Right cardiac atrium (tissue), 5 donors: ENCODE measurements around the gene TGFBR1. TPM values are rescaled to one million over a fixed set of nuclear protein-coding genes. Genes with fewer than 3 reads are reported as not detected.
"Not testable (repeated sequence)": the region's sequence is repeated elsewhere in the genome, so short reads cannot be mapped to it uniquely, and the experiment has no call there.

Experiments
- ATAC-seq, 2 donors: fragments of 200-7000 bp; cut with Tn5 transposase; one replicate each; pipeline versions ENCODE4 v1.8.0 to v1.9.1; 2020; ENCODE audit warnings: moderate library complexity in 2 of 2, mild to moderate bottlenecking in 1 of 2
- DNase-seq, 3 donors: peaks; one replicate each; pipeline ENCODE4 v3.0.0-alpha.2; 2020
- H3K27ac ChIP-seq: one replicate; pipeline ENCODE4 v1.5.1; 2013; ENCODE audit warnings: mild to moderate bottlenecking, low read length, control low read depth, moderate library complexity
- H3K27me3 ChIP-seq: one replicate; pipeline ENCODE4 v1.6.1; 2013; ENCODE audit not compliant: control insufficient read depth, insufficient read depth
- H3K4me1 ChIP-seq: one replicate; pipeline ENCODE4 v1.6.1; 2013; ENCODE audit warnings: low read length; ENCODE audit not compliant: control insufficient read depth, insufficient read depth
- H3K4me3 ChIP-seq: one replicate; pipeline ENCODE4 v1.5.1; 2013; ENCODE audit warnings: low read length, control low read depth
- H3K9me3 ChIP-seq: one replicate; pipeline ENCODE4 v1.6.1; 2013; ENCODE audit warnings: low read length; ENCODE audit not compliant: control insufficient read depth
- WGBS: extraction: QIAGEN DNeasy Blood & Tissue Kit; methylation state at CpG from one replicate; pipeline ENCODE4 v1.1.7; 2013; 5-methylcytosine and 5-hydroxymethylcytosine counted together
- intact Hi-C, 4 donors: fragments of 100-400 bp; cut with DNase I; formaldehyde crosslinking; loops; one replicate each; pipeline versions ENCODE4 v1.11.0 to v1.14.0; 2022 to 2023
- polyA plus RNA-seq: library from polyadenylated mRNA; stranded (reverse); fragments of 200-250 nt; gene quantifications from one replicate; pipeline ENCODE4 v1.2.3, GENCODE V29; 2013
- total RNA-seq, 4 donors: library from RNA; stranded (reverse); fragmentation: NEBNext Ultra II Directional; extraction: Animal tissue kit (Norgen Biotek cat#: 25700); gene quantifications; one replicate each; pipeline ENCODE4 v1.2.1, GENCODE V29; 2021
- donor health status: healthy with polysubstance abuse.
- donor health status: DM: no; HTN: yes; CAD: no.
- donor health status: DM: no; HTN: no; CAD: no.
- donor health status: DM: no; HTN: yes; CAD: no; lungs with severe emphysema.
- donor health status: DM: yes; HTN: yes; CAD: no.

TGFBR1 gene
- total and polyA plus RNA-seq, 5 donors, result 4.3 to 25.8 (median 14.5) TPM

DNA sequence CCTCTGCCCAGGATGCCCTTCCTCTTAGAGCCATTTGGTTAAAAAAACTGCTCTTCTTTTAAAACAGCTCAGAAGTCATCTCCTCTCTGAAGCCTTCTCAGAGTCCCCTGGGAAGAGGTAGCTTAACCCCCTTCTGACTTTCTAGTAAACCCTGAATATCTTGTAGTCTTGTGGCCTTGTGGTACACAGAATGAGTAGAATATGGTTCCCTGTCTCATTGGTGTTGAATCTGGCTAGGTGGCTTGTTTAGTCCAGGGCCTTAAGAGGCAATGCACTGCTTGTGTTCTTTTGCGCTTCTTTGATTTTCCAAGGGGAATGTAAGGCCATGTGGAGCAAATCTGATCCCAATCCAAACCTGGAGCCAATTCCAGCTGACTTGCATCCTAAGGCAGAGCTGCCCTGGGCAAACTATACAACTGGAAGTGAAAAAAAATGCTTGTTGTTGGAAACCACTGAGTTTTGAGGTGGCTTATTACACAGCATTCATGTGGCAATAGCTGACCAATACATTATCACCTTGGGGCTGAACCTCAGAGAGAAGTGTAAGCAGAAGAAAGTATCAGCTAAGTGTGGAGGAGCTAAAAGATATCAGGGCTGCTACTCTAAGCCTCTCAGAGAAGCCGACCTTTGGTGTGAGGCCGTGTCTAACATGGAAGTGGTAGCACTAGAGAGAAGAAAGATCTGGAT lies 85.8 kb downstream of the TGFBR1 start:
- Histone ChIP-seq H3K27me3 (no peaks in the 10 kb centered on the region), H3K4me1 (no peaks in the 10 kb centered on the region), H3K4me3 (no peak overlapping the region), H3K27ac (no peak overlapping the region), H3K9me3 (no peaks in the 10 kb centered on the region)
- ATAC-seq, result no peak
- 96% methylated on average over 3 of the region's 3 CpGs for WGBS
- intact Hi-C loops, result no loop called here
- DNase-seq, result no peak

DNA sequence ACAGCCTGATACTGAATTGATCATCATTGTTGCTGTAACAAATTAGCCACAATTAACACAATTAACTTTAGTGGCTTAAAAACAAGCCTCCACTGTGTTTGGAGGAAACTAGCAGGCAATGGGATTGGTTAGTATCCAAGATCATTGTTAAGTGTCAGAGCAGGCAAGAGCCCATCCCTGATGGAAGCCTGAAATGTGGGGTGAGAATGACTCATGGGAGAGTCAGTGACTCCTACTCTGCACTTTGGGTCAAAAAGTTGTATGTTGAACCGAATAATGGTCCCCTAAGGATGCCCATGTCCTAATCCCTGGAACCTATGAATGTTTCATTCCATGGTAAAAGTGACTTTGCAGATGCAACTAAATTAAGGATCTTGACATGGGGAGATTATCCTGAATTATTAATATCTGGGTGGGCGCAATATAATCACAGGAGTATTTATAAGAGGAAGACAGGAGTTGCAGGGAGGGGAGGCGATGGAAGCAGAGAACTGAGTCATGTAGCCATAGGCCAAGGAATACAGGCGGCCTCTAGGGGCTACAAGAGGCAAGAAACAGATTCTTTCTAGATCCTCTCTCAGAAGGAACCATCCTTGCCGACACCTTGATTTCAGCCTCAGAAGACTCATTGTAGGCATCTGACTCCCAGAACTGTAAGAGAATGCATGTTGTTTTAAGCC lies 88.0 kb downstream of the TGFBR1 start:
- no peak overlapping the region for H3K4me3 ChIP-seq
- DNase-seq (no peak), ATAC-seq (no peak)
- H3K27me3 ChIP-seq, result no peaks in the 10 kb centered on the region
- 75% methylated on average over 5 of the region's 5 CpGs for WGBS
- H3K9me3 ChIP-seq, result no peaks in the 10 kb centered on the region
- no peak overlapping the region for H3K27ac ChIP-seq
- no peaks in the 10 kb centered on the region for H3K4me1 ChIP-seq
- intact Hi-C loops, result no loop called here

DNA sequence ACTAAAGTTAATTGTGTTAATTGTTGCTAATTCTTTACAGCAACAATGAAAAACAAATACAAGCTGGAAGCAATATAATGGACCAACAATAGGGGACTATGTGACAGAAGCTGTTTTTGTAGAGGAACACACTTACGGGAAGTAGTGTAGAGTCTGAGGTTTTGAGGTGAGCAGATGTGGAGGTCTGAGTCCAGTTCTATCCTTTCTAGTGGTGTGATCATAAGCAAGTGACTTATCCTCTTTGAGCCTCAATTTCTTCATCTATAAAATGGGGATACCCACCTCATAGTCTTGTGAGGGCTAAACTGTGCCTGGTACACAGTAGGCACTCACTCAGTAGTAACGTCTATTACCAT lies 88.5 kb downstream of the TGFBR1 start:
- DNase-seq (no peak), ATAC-seq (no peak)
- H3K9me3 ChIP-seq, result no peaks in the 10 kb centered on the region
- 74% methylated on average over 2 of the region's 2 CpGs for WGBS
- no peak overlapping the region for H3K27ac ChIP-seq
- intact Hi-C loops, result no loop called here
- H3K4me3 ChIP-seq, result no peak overlapping the region
- H3K4me1 ChIP-seq, result no peaks in the 10 kb centered on the region
- H3K27me3 ChIP-seq, result no peaks in the 10 kb centered on the region

DNA sequence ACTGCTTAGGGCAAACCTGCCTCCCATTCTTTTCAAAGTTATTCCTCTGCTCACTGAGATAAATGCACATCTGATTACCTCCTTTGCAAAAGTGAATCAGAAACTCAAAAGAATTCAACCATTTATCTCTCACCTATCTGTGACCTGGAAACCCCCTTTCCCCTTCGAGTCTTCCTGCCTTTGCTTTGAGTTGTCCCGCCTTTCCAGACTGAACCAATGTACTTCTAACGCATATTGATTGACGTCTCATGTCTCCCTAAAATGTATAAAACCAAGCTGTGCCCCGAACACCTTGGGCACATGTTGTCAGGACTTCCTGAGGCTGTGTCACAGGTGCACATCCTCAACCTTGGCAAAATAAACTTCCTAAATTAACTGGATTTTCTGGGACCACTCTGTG lies 91.6 kb downstream of the TGFBR1 start:
- intact Hi-C loops, H3K4me3 ChIP-seq, H3K27me3 ChIP-seq, H3K9me3 ChIP-seq, H3K4me1 ChIP-seq, ATAC-seq, H3K27ac ChIP-seq, DNase-seq: not testable (repeated sequence)
- WGBS, result 81% methylated on average over 5 of the region's 5 CpGs

DNA sequence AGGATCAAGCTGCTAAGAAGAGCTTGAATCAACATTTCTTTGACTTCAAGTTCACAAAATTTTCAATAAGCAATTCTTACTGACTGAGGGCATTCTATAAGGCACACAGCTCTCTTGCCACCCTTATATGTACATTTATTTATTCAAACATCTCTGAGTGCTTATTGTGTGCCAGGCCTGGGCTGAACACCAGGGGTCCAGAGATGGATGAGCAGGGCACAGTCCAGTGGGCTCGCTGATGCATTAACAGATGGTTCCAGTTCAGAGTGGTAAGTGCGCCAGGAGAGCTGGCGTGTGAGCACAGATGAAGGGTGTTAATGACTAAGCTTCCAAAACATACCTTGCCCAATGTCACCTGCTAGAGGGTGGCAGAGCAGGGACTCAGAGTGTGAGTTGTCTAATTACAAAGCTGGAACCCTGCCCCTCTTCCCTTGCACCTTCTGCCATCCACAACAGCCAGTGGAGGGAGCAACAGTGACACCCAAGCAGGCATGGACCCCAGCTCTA lies 92.3 kb downstream of the TGFBR1 start:
- no peak for ATAC-seq
- no peaks in the 10 kb centered on the region for H3K4me1 ChIP-seq
- H3K9me3 ChIP-seq, result no peaks in the 10 kb centered on the region
- intact Hi-C loops, result no loop called here
- WGBS, result 95% methylated on average over 3 of the region's 3 CpGs
- H3K27me3 ChIP-seq, result no peaks in the 10 kb centered on the region
- DNase-seq, result no peak
- no peak overlapping the region for H3K27ac ChIP-seq
- H3K4me3 ChIP-seq, result no peak overlapping the region

DNA sequence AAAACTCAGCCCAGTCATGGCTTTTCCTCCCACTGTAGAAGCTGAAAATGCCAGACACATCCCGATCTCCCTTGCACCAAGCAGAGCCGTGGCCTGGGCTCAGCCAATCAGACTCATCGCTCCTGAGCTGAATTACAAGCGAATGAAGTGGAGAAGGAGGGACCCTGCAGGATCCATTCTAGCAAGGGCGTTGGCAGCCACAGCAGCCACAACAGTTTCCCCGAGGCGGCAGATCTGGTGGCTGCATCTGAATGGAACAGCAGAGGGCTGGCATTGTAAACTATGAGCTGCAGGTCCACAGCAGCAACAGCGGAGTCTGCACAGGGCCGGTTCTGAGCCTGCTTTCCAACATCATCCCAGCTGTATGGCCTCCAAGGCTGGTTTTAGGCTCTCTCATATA lies 93.1 kb downstream of the TGFBR1 start:
- no peak overlapping the region for H3K4me3 ChIP-seq
- WGBS, result 72% methylated on average over 9 of the region's 9 CpGs

DNA sequence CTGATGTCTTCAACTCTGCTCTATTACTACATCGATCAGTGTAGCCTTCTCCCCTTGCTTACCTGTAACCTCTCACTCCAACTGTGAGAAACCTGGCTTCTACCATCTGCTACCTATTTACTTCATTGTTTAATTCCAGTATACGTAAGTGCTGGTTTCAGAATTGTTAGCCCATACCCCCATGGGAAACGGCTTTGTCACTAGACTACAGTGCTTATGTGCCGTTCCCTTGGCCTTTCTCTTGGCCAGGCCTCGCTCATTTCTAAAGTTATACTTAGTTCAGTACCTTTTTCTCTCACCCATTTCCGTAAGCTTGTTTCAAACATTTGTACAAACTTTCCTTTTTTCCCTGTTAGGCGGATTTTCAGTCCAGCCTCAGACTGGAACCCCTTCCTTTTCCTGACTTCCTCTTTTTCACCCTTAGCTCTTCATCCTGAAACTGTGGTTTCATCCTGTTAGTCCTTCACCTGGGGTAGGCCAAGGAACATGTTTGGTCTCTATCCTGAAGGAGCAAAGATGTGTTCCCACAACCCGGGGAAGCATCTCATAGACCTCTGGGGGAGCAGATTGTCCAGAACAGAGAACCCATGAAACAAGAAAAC lies 95.1 kb downstream of the TGFBR1 start:
- Histone ChIP-seq H3K27ac (no peak overlapping the region), H3K4me3 (no peak overlapping the region), H3K9me3 (no peaks in the 10 kb centered on the region), H3K4me1 (no peaks in the 10 kb centered on the region), H3K27me3 (no peaks in the 10 kb centered on the region)
- DNase-seq, result no peak
- intact Hi-C loops, result no loop called here
- no peak for ATAC-seq
- 84% methylated on average over 8 of the region's 8 CpGs for WGBS

More for the DNA sequence above, 93.1 kb downstream of the TGFBR1 start:
- Histone ChIP-seq H3K4me1 (no peaks in the 10 kb centered on the region), H3K9me3 (no peaks in the 10 kb centered on the region), H3K27me3 (no peaks in the 10 kb centered on the region), H3K27ac (no peak overlapping the region)
- intact Hi-C loops, result no loop called here
- no peak for ATAC-seq
- DNase-seq, result no peak

DNA sequence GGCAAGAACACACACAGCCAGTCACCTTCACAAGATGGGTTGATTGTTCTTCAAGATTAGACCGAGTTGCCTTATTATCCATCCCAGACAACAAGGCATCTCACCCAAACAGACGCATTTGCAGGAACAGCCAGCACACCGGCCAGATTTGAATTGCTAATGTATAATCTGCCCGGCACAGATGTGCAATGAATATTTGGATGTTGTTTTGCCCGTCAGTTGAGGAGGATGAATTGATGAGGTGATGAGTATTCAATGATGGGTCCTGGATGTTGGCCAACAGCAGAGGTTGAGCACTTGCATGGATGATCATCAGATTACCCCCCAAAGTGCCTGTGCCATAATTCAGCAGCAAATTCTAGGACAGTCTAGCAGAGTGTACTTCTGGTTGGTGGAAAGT lies 96.7 kb downstream of the TGFBR1 start:
- H3K27ac ChIP-seq, result no peak overlapping the region
- DNase-seq, result no peak
- intact Hi-C loops, result no loop called here
- no peaks in the 10 kb centered on the region for H3K27me3 ChIP-seq
- no peaks in the 10 kb centered on the region for H3K9me3 ChIP-seq
- H3K4me3 ChIP-seq, result no peak overlapping the region
- no peak for ATAC-seq
- H3K4me1 ChIP-seq, result no peaks in the 10 kb centered on the region
- 68% methylated on average over 5 of the region's 5 CpGs for WGBS

Other genes starting within 250 kb of the TGFBR1 start
- gene COL15A1, start 161.2 kb upstream of the TGFBR1 start, total RNA-seq, result 10 to 100 TPM; 34.7 to 87.1 (median 63.5) TPM
- 22.5 TPM for gene COL15A1, start 161.2 kb upstream of the TGFBR1 start, polyA plus RNA-seq
- 10 to 100 TPM; 13.1 to 26.3 (median 16.4) TPM for gene ALG2, start 116.8 kb downstream of the TGFBR1 start, total RNA-seq
- 13.6 TPM for gene ALG2, start 116.8 kb downstream of the TGFBR1 start, polyA plus RNA-seq
- gene SEC61B, start 117.2 kb downstream of the TGFBR1 start, total RNA-seq, result 10 to 100 TPM; 46.4 to 75.0 (median 51.4) TPM
- 103 TPM for gene SEC61B, start 117.2 kb downstream of the TGFBR1 start, polyA plus RNA-seq